ENCODE data around the gene ADI1.

The ADI1 gene

DNA sequence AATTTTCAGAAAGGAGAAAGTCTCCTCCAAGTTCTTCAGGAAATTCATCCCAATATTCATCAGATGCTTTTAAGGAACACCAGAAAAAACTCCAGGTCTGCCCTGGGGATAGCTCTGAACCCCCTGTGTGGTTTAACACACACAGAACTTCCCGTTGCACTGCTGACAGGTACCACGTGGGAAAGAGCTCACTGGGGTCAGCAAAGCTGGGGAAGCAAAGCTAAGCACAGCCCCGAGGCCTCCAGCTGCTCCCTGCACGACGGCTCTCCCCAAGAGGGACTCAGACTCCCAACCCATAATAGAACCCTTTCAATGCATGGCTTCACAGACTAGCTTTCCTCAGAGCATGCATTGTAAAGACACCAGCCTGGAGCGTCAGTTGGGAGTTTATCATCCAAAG lies 28.0 kb downstream of the ADI1 start:
- H3K27ac Mint-ChIP-seq = peak overlapping the region in 1 of 2 donors; percentile 43

DNA sequence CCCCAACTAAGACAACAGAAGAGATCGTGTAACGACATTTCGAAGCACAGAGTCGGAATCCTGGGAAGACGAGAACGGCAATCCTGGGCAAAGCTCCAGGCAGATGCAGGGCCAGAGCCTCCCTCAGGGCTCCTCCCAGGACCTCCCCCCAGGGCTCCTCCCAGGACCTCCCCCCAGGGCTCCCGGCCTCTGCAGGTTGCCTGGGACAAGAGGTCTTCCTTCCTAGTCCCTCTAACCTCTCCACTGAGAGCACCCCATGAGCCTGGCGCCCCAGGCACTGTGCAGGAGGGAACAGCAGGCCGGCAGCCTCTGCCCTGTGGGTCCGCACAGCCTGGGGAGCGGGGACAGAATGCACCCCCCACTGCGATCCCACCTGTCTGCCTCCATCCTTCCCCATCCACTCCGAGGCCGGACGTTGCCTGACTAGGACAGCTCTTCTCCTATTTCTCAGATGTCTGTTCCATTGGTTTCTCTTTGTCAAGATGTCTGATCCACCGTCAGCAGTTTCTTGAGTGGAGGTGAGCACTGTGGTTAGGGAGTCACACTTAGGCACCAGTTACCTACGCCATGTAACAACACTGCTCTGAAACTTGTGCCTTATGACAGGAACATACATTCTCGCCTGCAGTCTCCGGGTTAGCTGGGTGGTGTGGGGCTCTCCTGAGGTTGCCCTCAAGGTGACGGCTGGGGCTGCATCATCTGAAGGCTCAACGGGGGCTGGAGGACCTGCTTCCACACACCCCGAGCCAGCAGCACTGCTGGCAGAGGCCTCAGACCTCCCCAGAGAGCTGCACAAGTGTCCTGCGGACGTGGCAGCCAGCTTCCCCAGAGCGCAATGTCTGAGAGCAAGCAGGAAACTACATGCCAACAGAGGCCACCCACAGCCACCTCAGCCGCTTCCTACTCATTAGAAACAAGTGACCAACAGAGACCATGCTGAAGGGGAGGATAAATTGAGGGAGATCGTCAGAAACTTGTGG lies 28.9 kb downstream of the ADI1 start:
- no peaks in the 10 kb centered on the region for H3K27me3 Mint-ChIP-seq
- peak overlapping the region in 1 of 2 donors; percentile 43 for H3K27ac Mint-ChIP-seq
- ATAC-seq = peak; percentile 21
- H3K4me3 Mint-ChIP-seq = no peak overlapping the region
- no peaks in the 10 kb centered on the region for H3K9me3 Mint-ChIP-seq
- peaks cover 7% of the 10 kb centered on the region for H3K4me1 Mint-ChIP-seq
- no peak for DNase-seq

More for the DNA sequence above, 28.0 kb downstream of the ADI1 start:
- peaks cover 7% of the 10 kb centered on the region for H3K4me1 Mint-ChIP-seq
- H3K27me3 Mint-ChIP-seq = no peaks in the 10 kb centered on the region
- H3K9me3 Mint-ChIP-seq = no peaks in the 10 kb centered on the region
- DNase-seq = no peak
- no peak for ATAC-seq
- no peak overlapping the region for H3K4me3 Mint-ChIP-seq

DNA sequence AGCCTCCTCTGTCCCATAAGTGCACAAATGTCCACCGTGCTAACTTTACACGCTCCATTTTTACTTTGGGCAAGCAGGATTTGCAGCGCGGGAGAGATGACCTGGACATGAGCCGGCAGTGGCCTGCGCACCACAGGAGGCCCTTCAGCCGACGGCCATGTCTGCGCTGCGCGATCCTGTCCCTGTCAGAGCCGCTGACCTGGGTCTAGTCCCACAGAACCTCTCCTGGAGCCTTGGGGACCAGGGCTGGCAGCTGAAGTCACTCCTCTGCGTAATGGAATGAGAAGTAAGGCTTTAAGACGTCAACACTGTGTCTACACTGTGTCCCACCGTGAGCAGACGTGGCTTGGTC lies 29.6 kb downstream of the ADI1 start:
- Mint-ChIP-seq H3K27ac (peak overlapping the region in 1 of 2 donors; percentile 30), H3K4me3 (no peak overlapping the region), H3K4me1 (peaks cover 7% of the 10 kb centered on the region), H3K27me3 (no peaks in the 10 kb centered on the region), H3K9me3 (no peaks in the 10 kb centered on the region)
- ATAC-seq = no peak
- DNase-seq = no peak

DNA sequence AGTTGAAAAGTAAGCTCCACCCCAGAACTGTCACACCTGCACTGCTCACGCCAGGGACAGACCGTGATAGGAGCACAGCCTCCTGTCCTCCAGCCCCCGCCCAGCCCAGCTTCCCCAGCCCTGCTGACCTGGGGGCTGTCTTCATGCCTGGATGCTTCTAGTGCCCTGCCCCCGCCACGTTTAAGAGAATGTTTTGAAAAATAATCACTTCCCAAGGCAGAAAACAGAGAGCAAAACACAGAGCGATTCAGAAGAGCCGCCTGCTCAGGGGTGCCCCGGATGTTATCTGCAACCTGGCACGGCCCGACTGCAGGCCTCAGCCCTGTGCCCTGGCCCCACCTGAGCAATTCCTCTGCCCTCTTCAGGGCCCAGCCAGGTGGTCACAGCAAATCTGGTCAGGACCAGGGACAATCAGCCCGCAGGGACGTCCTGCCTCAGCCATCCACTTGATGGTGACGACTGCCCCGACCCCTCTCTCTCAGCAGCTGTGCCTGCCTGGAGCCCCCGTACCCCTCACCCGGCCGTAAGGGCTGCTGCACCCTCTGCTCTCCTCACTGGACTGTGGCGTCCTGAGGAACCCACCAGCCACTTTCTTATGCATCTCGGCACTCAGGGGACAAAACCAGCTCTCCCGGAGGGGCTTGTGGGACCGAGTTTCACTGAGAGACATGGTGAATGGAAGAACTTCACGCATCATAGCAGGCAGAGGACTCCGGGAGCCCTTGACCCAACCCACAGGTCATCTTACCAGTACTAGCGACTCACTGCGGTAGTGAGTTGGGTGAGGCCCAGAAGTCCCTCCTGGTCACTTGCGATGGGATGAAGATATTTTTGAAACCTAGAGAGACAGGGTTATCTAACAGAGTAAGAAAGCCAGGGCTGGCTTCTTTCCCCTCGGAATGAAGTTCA lies 30.2 kb downstream of the ADI1 start:
- Mint-ChIP-seq H3K27me3 (no peaks in the 10 kb centered on the region), H3K4me3 (no peak overlapping the region), H3K27ac (no peak overlapping the region), H3K4me1 (peaks cover 7% of the 10 kb centered on the region), H3K9me3 (no peaks in the 10 kb centered on the region)
- no peak for DNase-seq
- no peak for ATAC-seq

DNA sequence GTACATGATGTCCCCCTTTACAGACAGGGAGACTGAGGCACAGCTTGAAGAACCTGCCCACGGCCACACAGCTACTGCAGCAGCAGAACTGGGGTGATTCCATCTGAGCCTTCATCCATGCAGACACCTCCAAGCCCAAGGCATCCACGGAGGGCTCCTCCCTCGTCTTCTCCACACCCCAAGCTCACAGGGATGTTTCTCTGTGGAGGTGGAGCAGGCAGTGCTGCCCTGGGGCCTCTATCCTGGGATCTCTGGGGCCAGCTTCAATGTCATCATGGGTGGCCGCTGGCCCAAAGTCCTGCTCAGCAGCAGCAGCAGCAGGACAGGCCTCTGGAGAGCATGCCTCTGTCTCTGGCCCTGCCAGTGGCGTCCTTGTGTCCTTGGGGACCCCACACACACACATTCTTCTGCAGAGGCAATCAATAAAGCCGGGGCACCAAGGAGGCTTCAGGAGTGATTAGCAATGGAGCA lies 31.2 kb downstream of the ADI1 start:
- ATAC-seq = no peak
- no peaks in the 10 kb centered on the region for H3K9me3 Mint-ChIP-seq
- no peaks in the 10 kb centered on the region for H3K27me3 Mint-ChIP-seq
- H3K4me3 Mint-ChIP-seq = no peak overlapping the region
- H3K27ac Mint-ChIP-seq = no peak overlapping the region
- no peak for DNase-seq
- H3K4me1 Mint-ChIP-seq = peaks cover 7% of the 10 kb centered on the region

DNA sequence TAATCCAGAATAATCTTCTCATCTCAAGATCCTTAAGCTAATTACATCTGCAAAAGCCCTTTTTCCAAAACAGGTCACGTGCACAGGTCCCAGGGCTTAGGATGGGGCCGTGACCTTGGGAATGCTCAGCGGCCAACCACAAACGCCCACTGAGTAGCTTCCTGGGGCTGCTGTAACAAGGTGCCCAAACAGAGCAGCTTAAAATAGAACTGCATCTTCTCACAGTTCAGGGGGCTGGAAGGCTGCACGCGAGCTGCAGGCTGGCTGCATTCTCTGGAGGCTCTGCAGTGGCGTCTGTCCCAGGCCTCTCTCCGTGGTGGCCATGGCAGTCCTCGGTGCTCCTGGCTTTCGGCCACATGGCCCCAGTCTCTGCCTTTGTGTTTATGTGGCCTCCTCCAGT lies 31.9 kb downstream of the ADI1 start:
- Mint-ChIP-seq H3K9me3 (no peaks in the 10 kb centered on the region), H3K27ac (no peak overlapping the region)
- DNase-seq = no peak

DNA sequence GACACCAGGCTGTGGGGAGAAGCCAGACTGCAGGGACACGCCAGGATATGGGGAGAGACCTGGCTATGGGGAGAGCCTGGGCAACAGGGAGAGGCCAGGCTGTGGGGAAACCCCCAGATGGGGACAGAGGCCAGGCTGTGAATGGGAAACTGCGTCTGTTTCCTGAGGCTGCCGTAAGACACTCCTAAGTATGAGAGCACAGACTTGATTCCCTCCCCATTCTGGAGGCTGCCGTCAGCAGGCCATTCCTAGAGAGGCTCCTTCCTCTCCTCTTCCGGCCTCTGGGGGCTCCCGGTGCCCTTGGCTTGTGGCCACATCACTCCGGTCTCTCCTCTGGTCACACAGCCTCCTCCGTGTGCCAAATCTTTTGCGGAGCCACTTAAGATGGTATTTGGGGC lies 32.3 kb downstream of the ADI1 start:
- Mint-ChIP-seq H3K9me3 (no peaks in the 10 kb centered on the region), H3K4me1 (peaks cover 7% of the 10 kb centered on the region), H3K27ac (no peak overlapping the region), H3K4me3 (no peak overlapping the region), H3K27me3 (no peaks in the 10 kb centered on the region)
- no peak for ATAC-seq
- no peak for DNase-seq

More for the DNA sequence above, 31.9 kb downstream of the ADI1 start:
- no peak for ATAC-seq
- Mint-ChIP-seq H3K27me3 (no peaks in the 10 kb centered on the region), H3K4me3 (no peak overlapping the region), H3K4me1 (peaks cover 7% of the 10 kb centered on the region)

DNA sequence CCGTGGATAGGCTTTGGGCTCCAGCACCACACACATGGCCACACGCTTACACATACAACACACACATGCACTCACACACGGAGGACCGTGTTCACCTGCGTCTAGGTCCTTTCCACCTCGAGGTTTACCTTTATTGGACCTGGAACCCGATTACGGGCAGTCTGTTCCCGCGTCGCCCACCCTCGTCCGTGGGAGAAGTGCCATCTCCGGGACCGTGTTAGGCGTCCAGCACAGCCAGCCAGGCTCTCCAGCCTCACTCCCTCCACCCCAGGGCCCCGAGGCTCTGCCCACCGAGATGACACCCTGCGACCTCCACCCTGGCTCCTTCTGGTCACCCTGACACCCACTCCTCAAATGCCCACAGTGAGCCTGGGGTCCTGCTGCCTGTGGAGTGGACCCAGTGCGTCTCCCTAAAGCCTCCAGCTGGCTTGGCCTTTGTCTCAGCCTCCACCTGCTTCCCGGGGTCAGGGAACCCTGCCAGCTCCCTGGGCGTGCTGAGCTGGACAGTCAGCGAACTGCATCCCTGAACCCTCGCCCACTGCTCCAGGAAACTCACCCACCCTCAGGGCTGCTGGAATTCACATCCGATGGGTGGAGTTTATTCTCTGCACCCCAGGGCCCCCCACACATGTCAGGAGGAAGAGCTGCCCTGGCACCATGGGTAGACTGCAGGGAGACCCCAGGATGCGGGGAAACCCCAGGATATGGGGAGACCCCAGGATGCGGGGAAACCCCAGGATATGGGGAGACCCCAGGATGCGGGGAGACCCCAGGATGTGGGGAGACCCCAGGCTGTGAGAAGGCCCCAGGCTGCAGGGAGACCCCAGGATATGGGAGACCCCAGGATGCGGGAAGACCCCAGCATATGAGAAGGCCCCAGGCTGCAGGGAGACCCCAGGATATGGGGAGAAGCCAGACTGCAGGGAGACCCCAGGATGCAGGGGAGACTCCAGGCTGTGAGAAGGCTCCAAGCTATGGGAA lies 33.0 kb downstream of the ADI1 start:
- H3K4me3 Mint-ChIP-seq = no peak overlapping the region
- H3K9me3 Mint-ChIP-seq = no peaks in the 10 kb centered on the region
- no peak overlapping the region for H3K27ac Mint-ChIP-seq

DNA sequence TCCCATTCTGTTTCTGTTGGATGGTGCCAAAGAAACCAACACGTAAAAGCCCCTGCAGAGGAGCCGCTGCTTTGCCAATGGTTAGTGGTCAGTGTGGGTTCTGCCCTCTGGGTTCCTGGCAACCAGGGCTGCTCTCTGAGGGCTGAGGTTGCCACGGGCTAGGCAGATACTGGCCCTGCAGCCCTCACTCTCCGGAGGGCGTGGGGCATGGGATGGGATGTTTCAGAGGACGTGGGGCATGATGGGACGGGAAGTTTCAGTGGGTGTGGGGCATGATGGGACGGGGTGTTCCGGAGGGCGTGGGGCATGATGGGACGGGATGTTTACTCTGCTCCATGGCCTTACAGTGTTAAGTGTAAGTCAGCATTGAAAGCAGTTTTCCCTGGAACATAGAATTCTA lies 34.2 kb downstream of the ADI1 start:
- ATAC-seq (no peak), DNase-seq (no peak)
- no peaks in the 10 kb centered on the region for H3K9me3 Mint-ChIP-seq
- peaks cover 4% of the 10 kb centered on the region for H3K4me1 Mint-ChIP-seq
- H3K4me3 Mint-ChIP-seq = no peak overlapping the region
- H3K27me3 Mint-ChIP-seq = no peaks in the 10 kb centered on the region
- no peak overlapping the region for H3K27ac Mint-ChIP-seq

More for the DNA sequence above, 33.0 kb downstream of the ADI1 start:
- no peaks in the 10 kb centered on the region for H3K27me3 Mint-ChIP-seq
- ATAC-seq (no peak), DNase-seq (no peak)
- H3K4me1 Mint-ChIP-seq = peaks cover 7% of the 10 kb centered on the region

DNA sequence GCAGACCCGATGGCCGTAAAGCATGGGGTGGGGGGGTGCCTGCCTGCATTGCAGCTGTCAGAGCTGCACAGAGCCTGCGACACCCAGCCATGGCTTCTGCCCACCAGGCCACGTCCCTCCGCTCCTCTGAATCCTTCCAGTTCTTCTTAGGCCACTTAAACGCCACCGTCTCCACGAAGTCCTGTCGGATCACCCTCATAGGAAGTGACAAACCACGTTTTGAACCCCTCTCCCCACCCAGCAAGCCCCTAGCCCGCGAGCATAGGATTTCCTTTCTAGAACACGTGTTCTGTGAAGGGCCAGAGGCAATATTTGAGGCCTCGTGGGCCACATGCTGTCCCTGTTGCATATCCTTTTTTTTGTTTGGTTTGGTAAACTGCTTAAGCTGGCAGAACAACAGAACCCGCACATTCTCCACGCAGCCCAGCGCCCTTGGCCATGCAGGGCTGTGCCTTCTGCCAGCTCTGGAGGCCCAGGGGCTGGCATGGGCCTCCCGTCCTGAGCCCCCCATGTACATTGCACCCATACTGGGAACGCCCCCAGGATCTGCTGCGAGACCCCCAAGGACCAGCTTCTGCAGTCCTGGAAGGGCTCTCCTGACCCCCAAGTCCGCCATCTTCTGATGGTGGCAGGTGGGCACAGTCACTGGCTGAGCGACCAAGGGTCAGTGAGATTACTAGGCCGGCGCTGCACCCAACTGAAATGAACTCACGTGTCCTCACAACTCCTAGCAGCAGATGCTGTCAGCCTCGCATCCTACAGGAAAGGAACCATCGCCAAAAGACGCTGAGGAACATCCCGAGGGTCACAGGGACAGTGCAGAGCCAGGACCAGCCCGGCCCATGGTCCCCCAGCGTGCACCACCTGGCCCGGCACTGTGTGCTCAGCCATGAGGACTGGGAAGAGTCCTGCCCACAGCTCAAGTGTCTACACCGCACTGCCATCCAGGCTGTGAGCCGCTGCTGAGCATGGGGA lies 35.1 kb downstream of the ADI1 start:
- H3K4me1 Mint-ChIP-seq = peaks cover 11% of the 10 kb centered on the region
- ATAC-seq (no peak), DNase-seq (no peak)
- no peaks in the 10 kb centered on the region for H3K27me3 Mint-ChIP-seq
- H3K4me3 Mint-ChIP-seq = no peak overlapping the region
- H3K27ac Mint-ChIP-seq = peak overlapping the region in 1 of 2 donors; percentile 53
- H3K9me3 Mint-ChIP-seq = no peaks in the 10 kb centered on the region

DNA sequence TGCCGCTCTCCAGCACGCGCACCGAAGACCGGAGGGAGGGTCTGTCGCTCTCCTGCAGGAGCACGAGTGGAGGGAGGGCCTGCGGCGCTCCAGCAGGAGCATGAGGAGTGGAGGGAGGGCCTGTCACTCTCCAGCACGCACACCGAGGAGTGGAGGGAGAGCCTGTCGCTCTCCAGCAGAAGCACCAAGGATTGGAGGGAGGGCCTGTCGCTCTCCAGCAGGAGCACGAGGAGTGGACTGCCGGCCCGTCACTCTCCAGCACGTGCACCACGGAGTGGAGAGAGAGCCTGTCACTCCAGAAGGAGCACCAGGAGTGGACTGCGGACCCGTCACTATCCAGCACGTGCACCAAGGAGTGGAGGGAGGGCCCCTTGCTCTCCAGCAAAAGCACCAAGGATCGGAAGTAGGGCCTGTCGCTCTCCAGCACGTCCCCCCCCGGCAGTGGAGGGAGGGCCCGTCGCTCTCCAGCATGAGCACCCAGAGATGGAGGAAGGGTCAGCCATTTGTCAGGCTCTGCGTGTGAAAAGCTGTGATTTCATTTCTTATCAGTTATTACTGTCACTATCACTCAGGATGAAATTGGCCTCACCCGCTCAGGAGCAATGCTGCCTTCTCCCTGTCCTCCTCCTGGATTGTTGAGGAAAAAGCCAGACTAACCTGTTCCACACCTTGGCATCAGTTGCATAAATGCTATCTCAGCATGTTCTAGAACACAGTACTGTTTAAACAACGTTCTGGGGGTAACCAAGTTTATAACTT lies 35.9 kb downstream of the ADI1 start:
- DNase-seq = no peak

DNA sequence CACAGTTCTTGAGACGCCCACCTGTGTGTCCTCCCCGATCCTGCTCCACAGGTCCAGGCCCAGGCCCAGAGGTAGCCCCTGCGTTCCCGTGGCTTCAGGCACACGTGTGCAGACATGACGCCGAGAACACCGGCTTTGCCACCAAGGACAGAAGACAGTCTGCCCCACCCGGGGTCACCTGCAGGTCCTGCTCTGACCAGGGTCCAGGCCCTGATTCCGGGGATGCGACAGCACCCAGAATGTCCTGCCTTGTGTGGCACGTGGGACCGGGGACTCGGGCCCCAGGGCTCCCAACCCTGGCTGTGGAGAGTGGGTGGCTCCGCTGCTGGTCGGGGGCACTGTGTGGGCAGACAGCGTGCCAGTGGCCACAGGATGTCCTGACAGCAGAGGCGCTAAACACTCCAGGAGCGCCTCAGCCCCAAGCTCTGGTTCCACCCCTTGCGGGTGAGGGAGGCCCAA lies 36.9 kb downstream of the ADI1 start:
- no peaks in the 10 kb centered on the region for H3K9me3 Mint-ChIP-seq
- ATAC-seq (peak; percentile 28), DNase-seq (no peak)
- no peak overlapping the region for H3K27ac Mint-ChIP-seq
- peaks cover 11% of the 10 kb centered on the region for H3K4me1 Mint-ChIP-seq
- no peak overlapping the region for H3K4me3 Mint-ChIP-seq
- H3K27me3 Mint-ChIP-seq = no peaks in the 10 kb centered on the region

More for the DNA sequence above, 35.9 kb downstream of the ADI1 start:
- Mint-ChIP-seq H3K4me1 (peaks cover 11% of the 10 kb centered on the region), H3K27me3 (no peaks in the 10 kb centered on the region), H3K4me3 (no peak overlapping the region), H3K9me3 (no peaks in the 10 kb centered on the region), H3K27ac (no peak overlapping the region)
- no peak for ATAC-seq

DNA sequence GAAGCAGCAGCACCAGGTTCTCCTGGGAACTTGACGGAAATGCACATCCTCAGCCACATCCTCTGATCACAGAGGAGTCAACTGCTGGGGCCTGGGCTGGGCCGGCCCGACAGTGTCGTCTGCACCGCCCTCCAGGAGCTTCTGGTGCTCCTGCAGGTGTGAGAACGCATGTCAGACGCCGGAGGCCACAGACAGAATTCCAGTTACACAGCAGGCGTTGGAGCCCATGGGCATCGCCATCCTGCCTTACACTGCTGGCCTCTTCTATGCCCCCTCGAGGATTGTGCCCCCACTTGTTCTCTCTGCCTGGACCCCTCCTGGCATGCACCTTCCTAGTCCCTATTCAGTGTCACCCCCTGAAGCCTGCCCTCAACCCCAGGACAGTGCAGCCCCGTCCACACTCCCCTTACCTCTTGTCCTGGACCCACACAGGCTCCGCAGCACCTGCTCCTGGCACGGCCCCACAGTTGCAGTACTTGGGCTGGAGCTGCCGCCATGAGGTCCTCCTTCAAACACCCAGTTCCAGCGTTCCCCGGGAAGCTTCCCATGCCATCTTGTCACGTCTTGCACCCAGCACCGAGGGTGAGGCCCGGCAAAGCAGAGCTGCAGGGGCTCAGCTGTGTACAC lies 37.5 kb downstream of the ADI1 start:
- peak overlapping the region in 1 of 2 donors; percentile 60 for H3K27ac Mint-ChIP-seq
- no peaks in the 10 kb centered on the region for H3K27me3 Mint-ChIP-seq
- no peaks in the 10 kb centered on the region for H3K9me3 Mint-ChIP-seq
- H3K4me3 Mint-ChIP-seq = no peak overlapping the region
- no peak for DNase-seq
- peaks cover 11% of the 10 kb centered on the region for H3K4me1 Mint-ChIP-seq
- ATAC-seq = peak; percentile 3

All from stimulated activated naive CD8-positive, alpha-beta T cell treated with anti-CD3 and anti-CD28 coated beads, Interleukin-15, amount 100 ng/mL, for 72 hours (primary cell).